GM18858 (cell line): Measurements from ENCODE around the gene DACH1.

ENCODE experiments used
- ATAC-seq: cut with Tn5 transposase; IDR thresholded peaks from one replicate; pipeline ENCODE4 v1.9.1; 2021; ENCODE audit not compliant: unreplicated experiment

DACH1 gene

GRCh38 chr13:71632206-71632605, 234.8 kb downstream of the DACH1 start:
- no peak for ATAC-seq

GRCh38 chr13:71629167-71629566, 237.8 kb downstream of the DACH1 start:
- no peak for ATAC-seq

GRCh38 chr13:71626421-71627117, 240.4 kb downstream of the DACH1 start:
- no peak for ATAC-seq

GRCh38 chr13:71625694-71626093, 241.3 kb downstream of the DACH1 start:
- no peak for ATAC-seq

- ATAC-seq = no peak
Measured at GRCh38 chr13:71624653-71625600, 242.1 kb downstream of the DACH1 start.

- no peak for ATAC-seq
Measured at GRCh38 chr13:71621174-71622124, 245.6 kb downstream of the DACH1 start.

- ATAC-seq = no peak
Measured at GRCh38 chr13:71619096-71619495, 247.9 kb downstream of the DACH1 start.

- ATAC-seq = no peak
Measured at GRCh38 chr13:71618159-71618558, 248.8 kb downstream of the DACH1 start.

GRCh38 chr13:71617265-71617664, 249.7 kb downstream of the DACH1 start:
- no peak for ATAC-seq

GRCh38 chr13:71613066-71613745, 253.8 kb downstream of the DACH1 start:
- ATAC-seq = no peak

GRCh38 chr13:71611292-71611691, 255.7 kb downstream of the DACH1 start:
- no peak for ATAC-seq

GRCh38 chr13:71610876-71611275, 256.1 kb downstream of the DACH1 start:
- ATAC-seq = no peak

- ATAC-seq = no peak
Measured at GRCh38 chr13:71609271-71609670, 257.7 kb downstream of the DACH1 start.

- no peak for ATAC-seq
Measured at GRCh38 chr13:71607575-71607974, 259.4 kb downstream of the DACH1 start.

- no peak for ATAC-seq
Measured at GRCh38 chr13:71606818-71607217, 260.2 kb downstream of the DACH1 start.

GRCh38 chr13:71605744-71606143, 261.3 kb downstream of the DACH1 start:
- no peak for ATAC-seq

- ATAC-seq = no peak
Measured at GRCh38 chr13:71603255-71603654, 263.7 kb downstream of the DACH1 start.

GRCh38 chr13:71602344-71602743, 264.7 kb downstream of the DACH1 start:
- no peak for ATAC-seq

GRCh38 chr13:71597150-71597549, 269.9 kb downstream of the DACH1 start:
- ATAC-seq = no peak

GRCh38 chr13:71596116-71596515, 270.9 kb downstream of the DACH1 start:
- ATAC-seq = no peak
